GM12878 (cell line): ENCODE data around the gene CLEC1A. TPM values are rescaled to one million over a fixed set of nuclear protein-coding genes. Genes with fewer than 3 reads are reported as not detected.

Source experiments
- ATAC-seq: fragments of 200-7000 bp; cut with Tn5 transposase; 3 replicates; pipeline ENCODE4 v1.9.1; 2020; ENCODE audit warnings: mild to moderate bottlenecking, moderate library complexity
- Bru-seq: library from RNA; stranded (reverse); fragments of 400-500 nt; gene quantifications from one replicate; lab custom pipeline; 2021; lab: Mats Ljungman, UMichigan
- BruChase-seq, 2 experiments: library from RNA; stranded (reverse); fragments of 400-500 nt; gene quantifications; one replicate each; lab custom pipeline; 2021; lab: Mats Ljungman, UMichigan
- BruUV-seq: library from RNA; stranded (reverse); fragments of 400-500 nt; replicated peaks from 2 replicates; lab custom pipeline; 2021; lab: Mats Ljungman, UMichigan
- CTCF ChIA-PET: fragments of 300-600 bp; sonication (Branson Sonifier 250); formaldehyde crosslinking; extraction: SDS; loops from one replicate; lab custom pipeline; 2021; ENCODE audit warnings: inconsistent platforms; lab: Yijun Ruan, JAX
- POLR2A ChIA-PET: fragments of 350-600 bp; formaldehyde crosslinking; extraction: SDS; loops from one replicate; lab custom pipeline; 2021; ENCODE audit warnings: inconsistent platforms; lab: Charles Lee
- RAD21 ChIA-PET: fragments of 300-600 bp; sonication (Branson Sonifier 250); formaldehyde crosslinking; loops from one replicate; lab custom pipeline; 2023; ENCODE audit warnings: antibody characterized with exemption; ENCODE audit not compliant: unreplicated experiment; lab: Charles Lee
- SMC1A ChIA-PET: fragments of 300-600 bp; sonication (Branson Sonifier 250); formaldehyde crosslinking; loops from one replicate; lab custom pipeline; 2023; ENCODE audit not compliant: unreplicated experiment, uncharacterized antibody; lab: Charles Lee
- DNase-seq: peaks from one replicate; pipeline ENCODE4 v3.0.0-alpha.2; 2011; ENCODE audit warnings: low read depth, low spot score
- FAIRE-seq: peaks from 3 replicates; lab custom pipeline; 2011; peaks lifted over from hg19 to GRCh38; lab: Jason Lieb, UNC
- H2AFZ ChIP-seq: 2 replicates; pipeline ENCODE4 v1.6.0; 2011; ENCODE audit warnings: low read depth, low read length, control low read depth; ENCODE audit not compliant: control insufficient read depth
- H3K27ac ChIP-seq: 2 replicates; pipeline ENCODE4 v1.5.1; 2011; ENCODE audit warnings: control low read depth; ENCODE audit not compliant: control insufficient read depth, insufficient read depth
- H3K27me3 ChIP-seq, 2 experiments: replicated peaks in 1 of 2; 2 replicates each; pipeline versions ENCODE4 v1.6.0 to v1.6.1; 2011; ENCODE audit warnings: low read length in 1 of 2; ENCODE audit not compliant: control insufficient read depth in 2 of 2, insufficient read depth in 2 of 2
- H3K36me3 ChIP-seq, 2 experiments: 2 replicates each; pipeline ENCODE4 v1.5.1; 2011; ENCODE audit warnings: low read length in 1 of 2; ENCODE audit not compliant: control insufficient read depth in 2 of 2, insufficient read depth in 2 of 2
- H3K4me1 ChIP-seq: 2 replicates; pipeline ENCODE4 v1.6.1; 2011; ENCODE audit warnings: mild to moderate bottlenecking, low read length, moderate library complexity, mixed read lengths; ENCODE audit not compliant: control insufficient read depth, insufficient read depth
- H3K4me2 ChIP-seq: 2 replicates; pipeline ENCODE4 v1.6.0; 2011; ENCODE audit warnings: control low read depth; ENCODE audit not compliant: control insufficient read depth, insufficient read depth
- H3K4me3 ChIP-seq: fragments of 200-600 bp; sonication (generic); 2 replicates; pipeline ENCODE4 v1.5.1; 2016
- H3K79me2 ChIP-seq: 2 replicates; pipeline ENCODE4 v1.6.0; 2011; ENCODE audit warnings: low read length; ENCODE audit not compliant: control insufficient read depth, insufficient read depth
- H3K9ac ChIP-seq: 2 replicates; pipeline ENCODE4 v1.8.0; 2011; ENCODE audit warnings: low read length, control low read depth, mixed read lengths; ENCODE audit not compliant: control insufficient read depth, insufficient read depth
- H3K9me3 ChIP-seq: replicated peaks from 3 replicates; pipeline ENCODE4 v1.5.1; 2011; ENCODE audit warnings: mild to moderate bottlenecking, low read length; ENCODE audit not compliant: control insufficient read depth, insufficient read depth
- H4K20me1 ChIP-seq: 2 replicates; pipeline ENCODE4 v1.6.0; 2011; ENCODE audit not compliant: control insufficient read depth, insufficient read depth
- ESRRA ChIP-seq: IDR thresholded peaks from 2 replicates; pipeline ENCODE4 v1.6.1; 2012; ENCODE audit warnings: mild to moderate bottlenecking, low read length, improper control_type of control experiment
- IRF4 ChIP-seq: IDR thresholded peaks from 2 replicates; pipeline ENCODE4 v1.6.1; 2011; ENCODE audit warnings: low read depth, low read length
- RB1 ChIP-seq: fragments of 450-650 bp; formaldehyde crosslinking; IDR thresholded peaks from 2 replicates; pipeline ENCODE4 v1.6.1; 2017; ENCODE audit warnings: mild to moderate bottlenecking, borderline replicate concordance
- RFX5 ChIP-seq: IDR thresholded peaks from 2 replicates; pipeline ENCODE4 v1.6.1; 2011; ENCODE audit warnings: low read depth, low read length, improper control_type of control experiment
- WGBS: methylation state at CpG from one replicate; pipeline ENCODE4 v1.1.6; 2016; ENCODE audit warnings: low lambda C conversion rate; ENCODE audit not compliant: insufficient replicate concordance, insufficient coverage; ENCODE audit errors: missing lambda C conversion rate; 5-methylcytosine and 5-hydroxymethylcytosine counted together
- in situ Hi-C: fragments of 300-500 bp; cut with MboI; formaldehyde crosslinking; loops from 9 replicates; pipeline ENCODE4 v1.14.3; 2018; ENCODE audit warnings: mixed read lengths
- intact Hi-C: fragments of 100-400 bp; cut with micrococcal nuclease; formaldehyde crosslinking; loops from one replicate; pipeline ENCODE4 v1.14.2; 2022; ENCODE audit not compliant: unreplicated experiment
- long read RNA-seq, 2 experiments: library from polyadenylated mRNA; unstranded; transcript quantifications; one replicate each; pipeline ENCODE4 v2.0.0, GENCODE V29; 2019 to 2020
- polyA minus RNA-seq, 3 experiments: library from RNA; depleted of rRNA, polyadenylated mRNA; stranded (reverse); fragments of >200 nt; gene quantifications; 2 replicates each; pipeline ENCODE4 v1.2.3, GENCODE V29; 2011
- polyA plus RNA-seq, 11 experiments: library from polyadenylated mRNA; depleted of rRNA in 4 of 11; unstranded in 6 of 11; stranded (reverse) in 5 of 11; fragments of >200 nt; fragmentation: Nextera tagmentation in 4 of 11; fragmentation: Illumina TruSeq in 1 of 11; extraction: Ambion mirVana in 4 of 11; extraction: Trizol in 1 of 11; gene quantifications; 1 replicate in 1 of 11; 2 replicates in 10 of 11; pipeline versions ENCODE4 v1.2.1 to v1.2.3, GENCODE V29; 2011 to 2016; ENCODE audit warnings: inconsistent platforms in 2 of 11, missing spikeins in 2 of 11, low read depth in 1 of 11
- total RNA-seq, 4 experiments: library from RNA; depleted of rRNA in 3 of 4; stranded (reverse); fragments of >200 nt in 3 of 4; fragmentation: Illumina TruSeq in 1 of 4; extraction: Trizol in 1 of 4; gene quantifications; 2 replicates each; pipeline versions ENCODE4 v1.2.1 to v1.2.3, GENCODE V29; 2013 to 2021
- TF ChIP-seq, protein P1 (sequence below): fragments of 450-650 bp; IDR thresholded peaks from 2 replicates; pipeline ENCODE4 v1.6.1; 2016; ENCODE audit warnings: mild to moderate bottlenecking

The CLEC1A gene, protein sequence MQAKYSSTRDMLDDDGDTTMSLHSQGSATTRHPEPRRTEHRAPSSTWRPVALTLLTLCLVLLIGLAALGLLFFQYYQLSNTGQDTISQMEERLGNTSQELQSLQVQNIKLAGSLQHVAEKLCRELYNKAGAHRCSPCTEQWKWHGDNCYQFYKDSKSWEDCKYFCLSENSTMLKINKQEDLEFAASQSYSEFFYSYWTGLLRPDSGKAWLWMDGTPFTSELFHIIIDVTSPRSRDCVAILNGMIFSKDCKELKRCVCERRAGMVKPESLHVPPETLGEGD
- not detected in 2 replicates for total RNA-seq (2013; cell fraction: nucleolus; rRNA removed)
- total RNA-seq (2014; rRNA removed) (not detected in 2 replicates), total RNA-seq (2014; rRNA removed; fragmentation: Illumina TruSeq; extraction: Trizol) (not detected in 2 replicates), total RNA-seq (2021) (not detected in 2 replicates), polyA plus RNA-seq (2011; rRNA removed) (not detected in 2 replicates), polyA plus RNA-seq (2014; fragmentation: Illumina TruSeq; extraction: Trizol) (not detected in 2 replicates), polyA plus RNA-seq (2014; fragmentation: Nextera tagmentation; extraction: Ambion mirVana) (not detected), polyA plus RNA-seq (2014; rRNA removed) (not detected in 2 replicates), polyA plus RNA-seq (2016; fragmentation: Nextera tagmentation; extraction: Ambion mirVana) (not detected), polyA minus RNA-seq (2011; rRNA and poly(A)+ RNA removed) (not detected in 2 replicates), Bru-seq, nascent RNA (percentile 3 among the genes with signal in this experiment), BruChase-seq, experiment 1, labeled RNA remaining after a 6-hour chase (not detected), BruChase-seq, experiment 2, labeled RNA remaining after a 2-hour chase (not detected)
- polyA plus RNA-seq (2011; ENCODE audit: low read depth) = not detected
- polyA plus RNA-seq (2011; cell fraction: cytosol; rRNA removed) = not detected in 2 replicates
- 0.12 TPM in 1 of 2 replicates, not detected in the other for polyA plus RNA-seq (2011; cell fraction: nucleus; rRNA removed)
- not detected in 2 replicates for polyA plus RNA-seq (2012)
- not detected in 2 replicates for polyA minus RNA-seq (2011; cell fraction: cytosol; rRNA and poly(A)+ RNA removed)
- polyA minus RNA-seq (2011; cell fraction: nucleus; rRNA and poly(A)+ RNA removed) = not detected in 2 replicates
- long read RNA-seq, experiment 1 = 0 reads
- long read RNA-seq, experiment 2 = 0 reads

DNA sequence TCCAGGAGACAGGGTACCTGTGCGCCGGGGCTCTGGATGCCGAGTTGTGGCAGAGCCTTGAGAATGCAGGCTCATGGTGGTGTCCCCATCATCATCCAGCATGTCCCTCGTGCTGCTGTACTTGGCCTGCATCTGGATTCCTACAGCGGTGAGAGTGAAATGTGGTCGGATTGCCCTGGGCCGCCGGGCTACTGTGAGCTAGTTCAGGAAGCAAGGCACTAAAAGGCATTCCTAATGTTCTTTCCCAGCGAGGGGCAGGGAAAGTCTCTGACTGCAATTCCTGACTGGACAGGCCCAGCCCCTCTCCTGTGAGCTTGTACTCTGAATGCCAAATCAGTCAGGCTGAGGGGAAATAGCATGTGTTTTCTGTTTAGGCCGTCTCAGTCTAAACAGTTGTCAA, at the start of gene CLEC1A:
Gene CLEC1A (minus strand): TSS at position 195 of the 400 bp plus-strand sequence. CDS start 63 bp downstream, at position 132.
- Histone ChIP-seq H3K4me2 (no peak within 1 kb of the TSS), H3K27ac (no peak within 1 kb of the TSS)
- POLR2A ChIA-PET = no interaction called here

More for the DNA sequence above, at the start of gene CLEC1A:
- Histone ChIP-seq H3K27me3 (no peaks in the 10 kb centered on the region), H3K9me3 (peaks cover 2% of the 10 kb centered on the region; the same call in 1 of the 3 replicates), H4K20me1 (no peaks in the 10 kb centered on the region), H3K36me3 (no peaks in the 10 kb centered on the region), H2AFZ (no peak within 1 kb of the TSS), H3K4me1 (no peaks in the 10 kb centered on the region), H3K79me2 (no peaks in the 10 kb centered on the region), H3K4me3 (no peak within 1 kb of the TSS), H3K9ac (no peak within 1 kb of the TSS)
- ChIA-PET SMC1A (interaction anchor here (0.8 to 1.8 kb wide), 2 partner anchors 28 to 31 kb away, joined by 3 to 4 read pairs; partner anchors contain the start of gene CLEC7A), CTCF (no interaction called here), RAD21 (no interaction called here)
- DNase-seq = no peak
- ATAC-seq = no peak
- intact Hi-C loops = no loop called here
- no TSS peak for BruUV-seq
- in situ Hi-C loops = no loop called here
- WGBS = 67% methylated on average over 10 of the region's 10 CpGs
- no peak for FAIRE-seq
- TF ChIP-seq ESRRA (no peak), IRF4 (no peak), RFX5 (no peak), RB1 (no peak)
- TF ChIP-seq, protein P1, sequence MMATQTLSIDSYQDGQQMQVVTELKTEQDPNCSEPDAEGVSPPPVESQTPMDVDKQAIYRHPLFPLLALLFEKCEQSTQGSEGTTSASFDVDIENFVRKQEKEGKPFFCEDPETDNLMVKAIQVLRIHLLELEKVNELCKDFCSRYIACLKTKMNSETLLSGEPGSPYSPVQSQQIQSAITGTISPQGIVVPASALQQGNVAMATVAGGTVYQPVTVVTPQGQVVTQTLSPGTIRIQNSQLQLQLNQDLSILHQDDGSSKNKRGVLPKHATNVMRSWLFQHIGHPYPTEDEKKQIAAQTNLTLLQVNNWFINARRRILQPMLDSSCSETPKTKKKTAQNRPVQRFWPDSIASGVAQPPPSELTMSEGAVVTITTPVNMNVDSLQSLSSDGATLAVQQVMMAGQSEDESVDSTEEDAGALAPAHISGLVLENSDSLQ = no peak
